Keratinocyte (primary cell): Measurements from ENCODE around the gene DR1.

Experiments used
- CTCF ChIP-seq, 3 experiments: IDR thresholded peaks in 1 of 3; conservative IDR thresholded peaks in 1 of 3; optimal IDR thresholded peaks in 1 of 3; 2 replicates in 2 of 3; 3 replicates in 1 of 3; pipeline versions ENCODE3 to v1.5.1; 2011; ENCODE audit warnings: low read length in 3 of 3, mild to moderate bottlenecking in 3 of 3, moderate library complexity in 2 of 3, control low read depth in 1 of 3, inconsistent platforms in 1 of 3; ENCODE audit not compliant: insufficient read depth in 2 of 3; ENCODE audit errors: extremely low read depth in 1 of 3
- EZH2 ChIP-seq: IDR thresholded peaks from one replicate; pipeline ENCODE4 v1.6.1; 2012; ENCODE audit warnings: inconsistent platforms, mild to moderate bottlenecking, low read length, moderate library complexity

GRCh38 chr1:93345633-93346420, at the start of gene DR1:
- TF ChIP-seq CTCF (optimal IDR thresholded peaks at IDR 0.05 in 1 of 3, IDR thresholded peaks at IDR 0.05 in 1 of 3, conservative IDR thresholded peaks at IDR 0.05 in 1 of 3; ENCODE audit: extremely low read depth in 1 of 3, insufficient read depth in 2 of 3, low read length in 3 of 3) (no peak), EZH2 (no peak)
